ENCODE measurements around the gene BNC2. TPM values are rescaled to one million over a fixed set of nuclear protein-coding genes. Genes with fewer than 3 reads are reported as not detected.

BNC2 gene
- total and polyA plus RNA-seq, 8 donors = 0.28 to 7.6 (median 0.99) TPM

- no peak for FAIRE-seq
- WGBS, 2 donors = 17 to 18% methylated on average over 5 of the region's 5 CpGs
- no peaks in the 10 kb centered on the region for H3K36me3 ChIP-seq
- DNase-seq = no peak
- no peaks in the 10 kb centered on the region for H3K9me3 ChIP-seq
- H3K27me3 ChIP-seq = peaks cover 0 to 10% (median 0%) of the 10 kb centered on the region in 4 donors
- TF ChIP-seq CTCF (IDR thresholded peaks at IDR 0.05) = no peak
- H3K27ac ChIP-seq = peak overlapping the region in 2 of 4 donors; percentile 5 to 29
- intact Hi-C loops (cut with DNase I) = no loop called here
- peak overlapping the region in 1 of 4 donors; percentile 1 for H3K4me3 ChIP-seq
- H3K4me1 ChIP-seq = peaks cover 0 to 9% (median 3%) of the 10 kb centered on the region in 3 donors
- ATAC-seq = peak in 3 of 4 donors; percentile 46 to 67 (median 53)
These were observed 298.3 kb downstream of the BNC2 start for GRCh38 chr9:16572005-16572734.

GRCh38 chr9:16571127-16571802 is 299.2 kb downstream of the BNC2 start:
- DNase-seq (no peak), ATAC-seq (peak in 1 of 4 donors; percentile 36), FAIRE-seq (no peak)
- intact Hi-C loops (cut with DNase I) = no loop called here
- TF ChIP-seq CTCF (IDR thresholded peaks at IDR 0.05) = no peak
- no peak overlapping the region for H3K4me3 ChIP-seq
- WGBS, 2 donors = 17 to 25% methylated on average over 7 of the region's 7 CpGs
- peaks cover 0 to 10% (median 0%) of the 10 kb centered on the region in 4 donors for H3K27me3 ChIP-seq
- no peaks in the 10 kb centered on the region for H3K36me3 ChIP-seq
- no peaks in the 10 kb centered on the region for H3K9me3 ChIP-seq
- H3K27ac ChIP-seq = peak overlapping the region in 2 of 4 donors; percentile 5 to 29
- H3K4me1 ChIP-seq = peaks cover 0 to 9% (median 3%) of the 10 kb centered on the region in 3 donors

- ATAC-seq (no peak), FAIRE-seq (no peak), DNase-seq (no peak)
- no peak overlapping the region for H3K4me3 ChIP-seq
- TF ChIP-seq CTCF (IDR thresholded peaks at IDR 0.05) = no peak
- H3K9me3 ChIP-seq = no peaks in the 10 kb centered on the region
- H3K4me1 ChIP-seq = no peaks in the 10 kb centered on the region
- no peak overlapping the region for H3K27ac ChIP-seq
- intact Hi-C loops (cut with DNase I) = no loop called here
- 90 to 92% methylated on average over 2 of the region's 2 CpGs for WGBS, 2 donors
- no peaks in the 10 kb centered on the region for H3K36me3 ChIP-seq
- H3K27me3 ChIP-seq = no peaks in the 10 kb centered on the region
These were observed 307.0 kb downstream of the BNC2 start for GRCh38 chr9:16563446-16563845.

GRCh38 chr9:16561121-16561520 is 309.3 kb downstream of the BNC2 start:
- ATAC-seq = no peak
- FAIRE-seq = no peak
- DNase-seq = no peak

More at GRCh38 chr9:16561121-16561520, 309.3 kb downstream of the BNC2 start:
- 77 to 85% methylated on average over 4 of the region's 4 CpGs for WGBS, 2 donors
- Histone ChIP-seq H3K27ac (no peak overlapping the region), H3K4me3 (no peak overlapping the region), H3K4me1 (no peaks in the 10 kb centered on the region), H3K36me3 (no peaks in the 10 kb centered on the region), H3K9me3 (no peaks in the 10 kb centered on the region), H3K27me3 (no peaks in the 10 kb centered on the region)
- intact Hi-C loops (cut with DNase I) = no loop called here
- TF ChIP-seq CTCF (IDR thresholded peaks at IDR 0.05) = no peak
